ENCODE data around the gene SDS.

The SDS gene

GRCh38 chr12:113398346-113399290 is 5.1 kb downstream of the SDS start:
- DNase-seq: no peak

- DNase-seq: no peak
Measured at GRCh38 chr12:113397497-113398197, 6.0 kb downstream of the SDS start.

GRCh38 chr12:113396828-113397496 is 6.7 kb downstream of the SDS start:
- DNase-seq: no peak

- DNase-seq: no peak
Measured at GRCh38 chr12:113396200-113396599, 7.5 kb downstream of the SDS start.

- DNase-seq: no peak
Measured at GRCh38 chr12:113395119-113395518, 8.6 kb downstream of the SDS start.

GRCh38 chr12:113393749-113394148 is 9.9 kb downstream of the SDS start:
- no peak for DNase-seq

GRCh38 chr12:113392988-113393579 is 10.6 kb downstream of the SDS start:
- DNase-seq: no peak

GRCh38 chr12:113392520-113392919 is 11.2 kb downstream of the SDS start:
- DNase-seq: no peak

- DNase-seq: no peak
Measured at GRCh38 chr12:113391650-113392337, 11.9 kb downstream of the SDS start.

- no peak for DNase-seq
Measured at GRCh38 chr12:113391145-113391544, 12.5 kb downstream of the SDS start.

GRCh38 chr12:113390064-113391043 is 13.3 kb downstream of the SDS start:
- no peak for DNase-seq

- no peak for DNase-seq
Measured at GRCh38 chr12:113388351-113388750, 15.3 kb downstream of the SDS start.

GRCh38 chr12:113387631-113388030 is 16.1 kb downstream of the SDS start:
- no peak for DNase-seq

GRCh38 chr12:113386866-113387566 is 16.7 kb downstream of the SDS start:
- DNase-seq: no peak

GRCh38 chr12:113385282-113385882 is 18.3 kb downstream of the SDS start:
- no peak for DNase-seq

GRCh38 chr12:113384778-113385177 is 18.9 kb downstream of the SDS start:
- DNase-seq: no peak

- no peak for DNase-seq
Measured at GRCh38 chr12:113382206-113382605, 21.5 kb downstream of the SDS start.

- DNase-seq: no peak
Measured at GRCh38 chr12:113381220-113381619, 22.5 kb downstream of the SDS start.

- no peak for DNase-seq
Measured at GRCh38 chr12:113378291-113378690, 25.4 kb downstream of the SDS start.

GRCh38 chr12:113374823-113375428 is 28.8 kb downstream of the SDS start:
- no peak for DNase-seq

Measured in stimulated activated CD4-positive, alpha-beta T cell treated with anti-CD3 and anti-CD28 coated beads, Interleukin-12 subunit alpha, Interleukin-12 subunit beta, amount 100 ng/mL, for 4 hours (primary cell).